Activated CD4-positive, alpha-beta T cell treated with anti-CD3 and anti-CD28 coated beads for 4 hours (primary cell): ENCODE measurements around the gene COQ2.
"Not testable (repeated sequence)": the region's sequence is repeated elsewhere in the genome, so short reads cannot be mapped to it uniquely, and the experiment has no call there.

Source experiments
- DNase-seq, 2 donors: peaks; one replicate each; pipeline ENCODE4 v3.0.0-alpha.2; 2020

The COQ2 gene

DNA sequence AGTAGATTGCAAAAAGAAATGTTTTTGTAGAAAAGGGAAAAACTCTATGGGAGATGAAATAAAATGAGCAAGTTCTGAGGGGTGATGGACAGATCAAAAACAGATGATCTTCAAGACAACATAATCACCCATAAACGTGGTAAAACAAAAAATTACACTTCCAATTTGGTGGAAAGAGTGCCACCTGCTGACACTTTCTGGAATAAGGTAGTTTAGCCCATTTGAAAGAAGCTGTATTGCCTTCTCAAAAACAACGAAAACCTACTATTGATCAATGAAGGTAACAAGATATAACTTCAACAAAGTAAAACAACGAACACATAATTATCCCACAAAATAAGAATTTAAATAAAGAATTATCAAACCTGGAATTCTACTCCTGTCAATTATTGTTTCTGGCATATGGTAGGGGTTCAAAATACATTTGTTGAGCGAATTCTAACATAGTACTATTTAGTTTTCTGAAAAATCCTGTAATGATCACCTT lies 2.5 kb downstream of the COQ2 start:
- DNase-seq: peak; percentile 50 to 76

DNA sequence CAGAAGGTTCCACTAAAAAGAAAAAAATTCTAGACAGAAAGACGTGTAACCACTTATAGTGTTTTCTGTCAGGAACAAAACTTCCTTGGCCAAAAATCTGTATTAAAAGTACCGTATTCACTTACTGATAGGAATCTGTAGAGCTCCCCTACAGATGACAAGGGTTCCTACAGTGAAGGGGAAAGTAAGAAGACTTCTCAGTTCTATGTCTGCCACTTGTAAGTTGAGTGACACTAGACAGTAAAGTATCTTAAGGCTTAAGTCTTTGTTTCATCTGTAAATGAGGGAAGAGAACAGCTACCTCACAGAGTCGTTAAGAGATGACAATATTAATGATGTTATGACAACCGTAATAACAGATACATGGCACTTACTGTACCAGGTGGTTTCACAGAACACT lies 3.3 kb downstream of the COQ2 start:
- no peak for DNase-seq

- no peak for DNase-seq
Observed at GRCh38 chr4:83276299-83277040, 8.1 kb downstream of the COQ2 start.

DNA sequence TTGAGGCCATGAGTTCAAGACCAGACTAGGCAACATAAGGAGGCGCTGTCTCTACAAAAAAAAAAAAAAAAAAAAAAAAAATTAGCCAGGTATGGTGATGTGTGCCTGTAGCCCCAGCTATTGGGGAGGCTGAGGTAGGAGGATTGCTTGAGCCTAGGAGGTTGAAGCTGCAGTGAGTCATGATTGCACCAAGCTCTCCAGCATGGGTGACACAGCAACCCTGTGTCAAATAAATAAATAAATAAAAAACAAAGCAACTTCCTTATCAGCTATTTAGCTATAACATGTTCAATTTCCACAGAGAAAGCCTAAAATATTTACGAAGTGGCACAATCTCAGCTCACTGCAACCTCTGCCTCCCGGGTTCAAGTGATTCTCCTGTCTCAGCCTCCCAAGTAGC lies 10.7 kb downstream of the COQ2 start:
- not testable (repeated sequence) for DNase-seq

GRCh38 chr4:83272900-83273299 lies 11.7 kb downstream of the COQ2 start:
- DNase-seq: no peak

DNA sequence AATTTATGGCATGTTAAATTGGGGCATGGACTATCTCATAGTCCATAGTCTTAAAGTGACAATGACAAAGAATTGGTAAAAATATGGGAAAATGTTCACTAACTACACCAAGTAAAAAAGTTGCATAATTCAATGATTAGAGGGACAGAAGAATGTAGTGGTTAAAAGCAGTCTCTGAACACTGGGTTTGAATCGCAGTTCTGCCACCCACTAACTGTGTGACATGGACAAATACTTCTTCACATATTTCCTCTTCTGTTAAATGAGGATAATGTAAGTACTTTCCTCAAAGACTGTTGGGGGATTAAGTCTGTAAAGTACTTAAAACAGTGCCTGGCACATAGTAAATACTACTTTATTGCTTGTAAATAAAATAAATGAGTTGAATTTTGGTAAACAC lies 15.3 kb downstream of the COQ2 start:
- no peak for DNase-seq

DNA sequence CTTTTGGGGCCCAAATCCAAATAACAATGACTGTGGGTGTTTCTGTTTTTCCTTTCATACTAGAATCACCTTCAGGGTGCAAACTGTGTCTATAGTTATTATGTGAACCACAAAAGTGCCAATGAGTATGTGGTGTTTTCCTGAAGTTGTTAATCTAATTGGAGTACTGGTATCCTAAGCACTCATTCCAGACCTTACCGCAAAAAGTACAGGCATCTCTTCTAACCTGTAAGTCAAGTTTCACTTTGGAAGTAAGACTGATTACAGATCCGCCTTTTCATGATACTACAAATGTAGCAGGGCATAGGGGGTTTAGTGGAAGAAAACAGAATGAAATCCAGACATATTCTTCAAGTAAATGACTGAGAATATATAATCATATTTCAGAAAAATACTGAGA lies 16.1 kb downstream of the COQ2 start:
- no peak for DNase-seq

GRCh38 chr4:83267830-83268475 lies 16.6 kb downstream of the COQ2 start:
- no peak for DNase-seq

GRCh38 chr4:83267121-83267829 lies 17.3 kb downstream of the COQ2 start:
- DNase-seq: no peak

GRCh38 chr4:83266689-83267088 lies 17.9 kb downstream of the COQ2 start:
- no peak for DNase-seq

- DNase-seq: no peak
Observed at GRCh38 chr4:83263106-83263505, 21.5 kb downstream of the COQ2 start.

- DNase-seq: no peak
Observed at GRCh38 chr4:83262682-83263081, 21.9 kb downstream of the COQ2 start.

GRCh38 chr4:83261307-83261706 lies 23.3 kb downstream of the COQ2 start:
- no peak for DNase-seq

DNA sequence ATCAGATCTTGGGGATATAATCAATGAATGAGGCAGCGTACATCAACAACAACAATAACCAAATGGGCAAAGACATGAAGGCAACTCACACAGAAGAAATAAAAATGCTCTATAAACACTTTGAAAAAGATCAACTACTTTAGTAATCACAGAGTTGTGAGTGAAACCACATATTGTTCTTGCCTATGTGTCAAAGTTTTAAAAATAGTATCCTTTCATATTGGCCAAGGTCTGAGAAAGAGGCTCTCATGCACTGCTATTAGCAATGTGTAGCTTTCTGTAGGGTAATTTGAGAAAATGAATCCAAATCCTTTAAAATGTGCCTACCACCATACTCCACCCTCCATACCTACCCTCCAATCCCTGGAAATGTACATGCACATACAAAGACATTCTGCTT lies 25.0 kb downstream of the COQ2 start:
- DNase-seq: no peak

- no peak for DNase-seq
Observed at GRCh38 chr4:83258461-83258860, 26.1 kb downstream of the COQ2 start.

DNA sequence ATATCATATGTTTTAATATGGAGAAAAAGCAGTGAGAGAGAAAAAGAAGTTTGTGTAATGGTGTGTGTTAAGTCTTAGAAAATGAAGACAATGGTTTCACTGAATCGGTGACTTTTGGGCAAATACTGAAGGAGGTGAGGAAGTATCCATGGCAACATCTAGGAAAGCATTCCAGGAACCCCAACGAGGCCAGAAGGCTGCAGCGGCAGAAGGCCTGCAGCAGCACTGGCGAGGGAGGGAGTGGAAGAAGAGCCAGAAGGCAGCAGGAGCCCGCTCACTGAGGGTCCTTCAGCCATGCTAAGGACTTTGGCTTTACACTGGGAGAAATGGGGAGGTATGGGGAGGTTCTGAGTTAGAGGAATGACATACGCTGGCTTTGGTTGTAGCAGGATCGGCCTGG lies 26.8 kb downstream of the COQ2 start:
- no peak for DNase-seq

DNA sequence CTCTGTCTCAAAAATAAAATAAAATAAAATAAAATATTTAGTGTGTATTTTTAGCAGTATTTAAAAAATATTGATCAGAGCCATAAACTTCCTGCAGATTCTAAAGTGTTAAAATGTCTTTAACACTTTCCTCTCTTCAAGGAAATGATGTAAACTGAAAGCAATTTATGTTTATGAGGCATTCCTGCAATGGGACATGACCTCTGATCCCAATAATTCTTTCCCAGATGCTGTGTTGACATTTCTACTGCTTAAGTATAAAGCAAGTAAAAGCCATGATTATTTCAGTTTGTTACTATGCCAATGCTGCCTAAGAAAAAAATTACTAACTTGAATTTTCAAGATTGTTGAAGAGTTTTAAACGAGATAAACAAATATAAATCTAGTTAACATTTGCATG lies 29.0 kb downstream of the COQ2 start:
- no peak for DNase-seq

- DNase-seq: peak; percentile 68 to 74
Observed at GRCh38 chr4:83252782-83253405, 31.7 kb downstream of the COQ2 start.

DNA sequence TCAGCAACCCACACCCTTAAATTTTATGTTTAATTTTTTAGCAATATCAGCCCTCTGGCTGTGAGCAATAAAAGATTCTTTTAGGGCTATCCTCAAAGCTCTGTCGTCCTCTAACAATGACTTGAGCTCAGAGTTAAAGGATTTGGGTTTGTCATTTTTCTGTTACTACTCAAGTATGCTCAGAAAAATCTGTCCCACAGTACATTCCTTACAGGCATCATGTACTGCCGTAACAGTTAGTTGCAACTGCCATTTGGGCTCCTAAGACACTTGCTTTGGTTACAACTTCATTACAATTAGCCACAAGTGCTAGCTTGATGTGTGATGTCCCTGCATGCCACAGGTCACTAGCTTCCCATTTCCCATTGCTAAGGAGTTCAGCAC lies 33.2 kb downstream of the COQ2 start:
- no peak for DNase-seq

DNA sequence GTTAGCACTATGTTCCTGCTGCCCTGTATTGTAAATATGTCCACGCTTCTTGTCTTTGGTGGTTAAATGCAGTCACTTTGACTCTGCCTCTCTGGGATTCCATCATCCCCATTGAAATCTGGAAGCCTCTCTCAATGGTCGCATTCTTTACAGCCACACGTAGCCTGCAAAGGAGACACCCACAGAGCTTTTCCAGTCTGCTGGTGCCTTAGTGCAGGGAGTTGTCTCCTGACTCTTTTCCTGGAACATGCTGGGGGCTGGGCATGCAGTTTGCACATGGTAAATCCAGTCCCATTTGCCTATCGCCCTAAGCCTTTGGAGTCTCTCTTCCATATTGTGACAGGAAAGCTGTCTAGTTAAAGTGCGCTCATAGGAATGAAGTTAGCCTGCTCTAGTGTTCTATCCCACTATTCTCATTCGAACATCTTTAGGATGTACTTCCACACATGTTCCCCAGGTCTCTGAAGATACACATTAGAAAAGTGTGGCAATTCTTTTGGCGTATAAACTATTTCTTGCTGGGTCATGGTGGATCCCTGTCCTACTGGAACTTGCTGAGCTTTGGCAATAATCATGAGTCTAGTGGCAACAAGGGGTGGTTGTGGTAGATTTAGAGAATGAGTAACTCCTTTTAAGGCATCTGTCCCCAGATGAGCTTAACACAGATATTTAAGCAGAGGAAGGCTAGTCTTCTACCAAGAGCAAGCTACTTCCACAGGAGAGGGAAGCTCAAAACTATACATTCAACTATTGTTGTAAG lies 33.7 kb downstream of the COQ2 start:
- DNase-seq: no peak

DNA sequence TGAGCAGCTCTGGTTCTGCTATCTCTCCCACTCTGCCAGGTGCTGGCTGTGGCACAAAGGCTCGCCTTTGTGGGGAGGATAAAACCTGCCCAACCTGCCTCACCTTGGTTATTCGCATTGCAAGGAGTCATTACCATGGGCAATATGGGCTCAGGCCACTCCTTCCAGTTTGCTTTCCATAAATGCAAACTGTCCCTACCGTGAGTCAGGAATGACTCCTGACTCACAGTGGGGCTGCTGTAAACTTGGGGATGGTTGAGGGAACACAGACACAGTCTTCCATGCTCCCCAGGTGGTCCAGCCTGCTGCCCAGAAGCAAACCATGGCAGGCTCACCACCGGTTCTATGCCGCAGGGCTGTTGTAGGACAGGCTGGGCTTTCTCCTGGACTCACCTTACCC lies 36.1 kb downstream of the COQ2 start:
- DNase-seq: no peak

DNA sequence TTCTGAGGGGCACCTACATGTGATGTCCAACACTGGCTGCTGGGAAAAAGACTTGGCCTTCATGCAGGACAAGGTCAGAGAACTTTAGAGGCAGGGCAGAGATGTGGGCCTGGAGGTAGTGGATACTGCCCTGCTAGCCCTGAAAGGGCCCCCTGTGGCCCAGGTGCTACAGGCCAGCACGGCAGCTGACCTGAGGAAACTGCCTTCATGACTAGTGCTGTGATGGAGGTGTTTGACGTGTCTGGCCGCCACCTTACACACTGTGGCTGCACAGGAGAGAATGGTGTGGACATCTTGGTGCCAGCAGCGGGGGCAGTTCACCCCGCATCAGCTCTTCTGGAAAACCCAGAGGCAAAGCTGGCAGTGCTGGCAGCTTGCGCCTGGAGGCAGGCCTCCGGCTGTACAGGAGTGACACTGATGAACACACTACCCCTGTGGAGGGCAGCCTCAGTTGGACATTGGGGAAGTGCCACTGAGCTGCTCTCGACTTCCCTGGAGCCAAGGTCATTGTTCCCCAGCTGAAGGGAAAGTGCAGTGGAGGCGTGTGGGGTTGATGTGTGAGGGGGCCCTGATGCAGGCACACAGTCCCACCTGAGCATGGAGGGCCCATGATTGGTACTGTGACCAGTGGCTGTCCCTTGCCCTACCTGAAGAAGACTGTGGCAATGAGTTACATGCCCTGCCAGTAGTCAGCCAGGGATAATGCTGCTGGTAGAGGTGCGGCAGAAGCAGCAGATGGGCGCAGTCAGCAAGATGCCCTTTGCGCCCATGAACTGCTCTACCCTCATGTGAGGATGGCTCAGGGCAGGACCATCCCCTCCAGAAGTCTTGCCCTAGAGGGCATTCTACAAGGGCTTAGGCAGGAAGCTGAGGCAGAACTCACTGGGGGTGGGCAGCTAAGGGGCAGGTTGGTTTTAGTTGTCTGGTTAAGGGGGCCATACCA lies 36.9 kb downstream of the COQ2 start:
- DNase-seq: no peak
